Testis (tissue), 2 donors: ENCODE results near the gene SYK.

Experiments used
- POLR2A ChIP-seq: fragments of 450-650 bp; IDR thresholded peaks from one replicate; pipeline ENCODE4 v1.6.1; 2017; ENCODE audit warnings: antibody characterized with exemption, mild to moderate bottlenecking, moderate library complexity
- TF ChIP-seq, protein P1 (sequence below), 3 experiments: fragments of 450-650 bp in 2 of 3; fragments of 200-600 bp in 1 of 3; sonication (generic) in 1 of 3; IDR thresholded peaks; one replicate each; pipeline ENCODE4 v1.5.1; 2016 to 2019; ENCODE audit warnings: antibody characterized with exemption in 3 of 3, mild to moderate bottlenecking in 2 of 3, moderate library complexity in 1 of 3

GRCh38 chr9:90919883-90920282 lies 118.3 kb downstream of the SYK start:
- TF ChIP-seq POLR2A, result no peak
- TF ChIP-seq, protein P1, sequence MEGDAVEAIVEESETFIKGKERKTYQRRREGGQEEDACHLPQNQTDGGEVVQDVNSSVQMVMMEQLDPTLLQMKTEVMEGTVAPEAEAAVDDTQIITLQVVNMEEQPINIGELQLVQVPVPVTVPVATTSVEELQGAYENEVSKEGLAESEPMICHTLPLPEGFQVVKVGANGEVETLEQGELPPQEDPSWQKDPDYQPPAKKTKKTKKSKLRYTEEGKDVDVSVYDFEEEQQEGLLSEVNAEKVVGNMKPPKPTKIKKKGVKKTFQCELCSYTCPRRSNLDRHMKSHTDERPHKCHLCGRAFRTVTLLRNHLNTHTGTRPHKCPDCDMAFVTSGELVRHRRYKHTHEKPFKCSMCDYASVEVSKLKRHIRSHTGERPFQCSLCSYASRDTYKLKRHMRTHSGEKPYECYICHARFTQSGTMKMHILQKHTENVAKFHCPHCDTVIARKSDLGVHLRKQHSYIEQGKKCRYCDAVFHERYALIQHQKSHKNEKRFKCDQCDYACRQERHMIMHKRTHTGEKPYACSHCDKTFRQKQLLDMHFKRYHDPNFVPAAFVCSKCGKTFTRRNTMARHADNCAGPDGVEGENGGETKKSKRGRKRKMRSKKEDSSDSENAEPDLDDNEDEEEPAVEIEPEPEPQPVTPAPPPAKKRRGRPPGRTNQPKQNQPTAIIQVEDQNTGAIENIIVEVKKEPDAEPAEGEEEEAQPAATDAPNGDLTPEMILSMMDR (IDR thresholded peaks at IDR 0.05), result no peak
